DMS114 treated with DMSO at 0.1 percent for 48 hours (cell line): Measurements from ENCODE around the gene ARL14.

ENCODE experiments used
- DNase-seq: peaks from one replicate; lab custom pipeline; 2025; ENCODE audit not compliant: unreplicated experiment; lab: John Stamatoyannopoulos, UW

ARL14 gene

GRCh38 chr3:160676547-160677303 lies at the start of gene ARL14:
Gene ARL14 (plus strand): TSS chr3:160677160. CDS start chr3:160677347, 187 bp downstream.
- DNase-seq = no peak

- DNase-seq = no peak
These were observed 47.5 kb upstream of the ARL14 start for GRCh38 chr3:160629491-160629890.

- DNase-seq = no peak
These were observed 43.4 kb upstream of the ARL14 start for GRCh38 chr3:160633361-160634083.

- no peak for DNase-seq
These were observed 41.7 kb upstream of the ARL14 start for GRCh38 chr3:160635213-160635612.

- DNase-seq = no peak
These were observed 39.9 kb upstream of the ARL14 start for GRCh38 chr3:160637086-160637485.

GRCh38 chr3:160638184-160638583 lies 38.8 kb upstream of the ARL14 start:
- DNase-seq = no peak

- no peak for DNase-seq
These were observed 35.2 kb upstream of the ARL14 start for GRCh38 chr3:160641665-160642309.

- DNase-seq = no peak
These were observed 33.0 kb upstream of the ARL14 start for GRCh38 chr3:160643994-160644393.

GRCh38 chr3:160644491-160644890 lies 32.5 kb upstream of the ARL14 start:
- no peak for DNase-seq

GRCh38 chr3:160648701-160649100 lies 28.3 kb upstream of the ARL14 start:
- DNase-seq = no peak

- DNase-seq = no peak
These were observed 27.4 kb upstream of the ARL14 start for GRCh38 chr3:160649596-160649995.

GRCh38 chr3:160653512-160653911 lies 23.4 kb upstream of the ARL14 start:
- no peak for DNase-seq

GRCh38 chr3:160660902-160661301 lies 16.1 kb upstream of the ARL14 start:
- DNase-seq = no peak

GRCh38 chr3:160661660-160662059 lies 15.3 kb upstream of the ARL14 start:
- no peak for DNase-seq

GRCh38 chr3:160665231-160665630 lies 11.7 kb upstream of the ARL14 start:
- DNase-seq = no peak

- DNase-seq = no peak
These were observed 11.0 kb upstream of the ARL14 start for GRCh38 chr3:160665784-160666526.

- DNase-seq = no peak
These were observed 9.5 kb upstream of the ARL14 start for GRCh38 chr3:160667452-160667851.

GRCh38 chr3:160668454-160668853 lies 8.5 kb upstream of the ARL14 start:
- DNase-seq = no peak

- no peak for DNase-seq
These were observed 5.7 kb upstream of the ARL14 start for GRCh38 chr3:160671231-160671630.

GRCh38 chr3:160671995-160672394 lies 5.0 kb upstream of the ARL14 start:
- no peak for DNase-seq

- no peak for DNase-seq
These were observed 3.8 kb upstream of the ARL14 start for GRCh38 chr3:160673188-160673587.
